Neural progenitor cell (in vitro differentiated cells): ENCODE data around the gene FARS2. TPM values are rescaled to one million over a fixed set of nuclear protein-coding genes. Genes with fewer than 3 reads are reported as not detected.
A peak's percentile ranks its signal among the peaks of the same experiment; 100 is the strongest.

ENCODE experiments used
- DNase-seq: peaks from one replicate; pipeline ENCODE4 v3.0.0-alpha.2; 2016; ENCODE audit warnings: low spot score
- H2AFZ ChIP-seq: fragments of 200-600 bp; sonication (generic); replicated peaks from 2 replicates; pipeline ENCODE4 v1.6.1; 2016; ENCODE audit warnings: antibody characterized with exemption
- H3F3A ChIP-seq: fragments of 200-600 bp; sonication (generic); 2 replicates; pipeline ENCODE4 v1.6.1; 2016; ENCODE audit warnings: antibody characterized with exemption, low read depth
- H3K27ac ChIP-seq: fragments of 200-600 bp; sonication (generic); 2 replicates; pipeline ENCODE4 v1.5.1; 2016; ENCODE audit warnings: mild to moderate bottlenecking
- H3K27me3 ChIP-seq: fragments of 200-600 bp; sonication (generic); 2 replicates; pipeline ENCODE4 v1.6.1; 2016; ENCODE audit warnings: mild to moderate bottlenecking, moderate library complexity
- H3K36me3 ChIP-seq: fragments of 200-600 bp; sonication (generic); 2 replicates; pipeline ENCODE4 v1.5.1; 2016
- H3K4me1 ChIP-seq: fragments of 200-600 bp; sonication (generic); 2 replicates; pipeline ENCODE4 v1.6.1; 2016; ENCODE audit warnings: mixed run types
- H3K4me2 ChIP-seq: fragments of 200-600 bp; sonication (generic); 2 replicates; pipeline ENCODE4 v1.6.1; 2016
- H3K4me3 ChIP-seq: fragments of 200-600 bp; sonication (generic); 2 replicates; pipeline ENCODE4 v1.5.1; 2016
- H3K79me2 ChIP-seq: fragments of 200-600 bp; sonication (generic); 2 replicates; pipeline ENCODE4 v1.6.1; 2016; ENCODE audit warnings: low read depth
- H3K9ac ChIP-seq: fragments of 200-600 bp; sonication (generic); 2 replicates; pipeline ENCODE4 v1.6.1; 2016
- H3K9me3 ChIP-seq: fragments of 200-600 bp; sonication (generic); 2 replicates; pipeline ENCODE4 v1.5.1; 2016; ENCODE audit warnings: low read depth
- H4K20me1 ChIP-seq: fragments of 200-600 bp; sonication (generic); 2 replicates; pipeline ENCODE4 v1.6.1; 2016; ENCODE audit warnings: low read depth
- H3K27ac Mint-ChIP-seq: 3 replicates; pipeline ENCODE4 v1.8.0; 2021; ENCODE audit warnings: mixed read lengths
- H3K27me3 Mint-ChIP-seq: 2 replicates; pipeline ENCODE4 v1.8.0; 2022; ENCODE audit warnings: low read depth, mild to moderate bottlenecking, inconsistent platforms, moderate library complexity, mixed read lengths; ENCODE audit not compliant: insufficient read depth
- H3K36me3 Mint-ChIP-seq: 3 replicates; pipeline ENCODE4 v1.8.0; 2021; ENCODE audit warnings: mixed read lengths
- H3K4me1 Mint-ChIP-seq: 3 replicates; pipeline ENCODE4 v1.8.0; 2021; ENCODE audit warnings: mixed read lengths
- H3K4me3 Mint-ChIP-seq: 3 replicates; pipeline ENCODE4 v1.8.0; 2021; ENCODE audit warnings: mild to moderate bottlenecking, moderate library complexity, mixed read lengths
- H3K9me3 Mint-ChIP-seq: 3 replicates; pipeline ENCODE4 v1.8.0; 2020; ENCODE audit warnings: mixed read lengths
- EZH2 ChIP-seq: fragments of 200-600 bp; sonication (generic); IDR thresholded peaks from 2 replicates; pipeline ENCODE4 v1.6.1; 2017; ENCODE audit warnings: antibody characterized with exemption, mild to moderate bottlenecking, moderate library complexity
- EZH2phosphoT487 ChIP-seq: fragments of 200-600 bp; sonication (generic); IDR thresholded peaks from 2 replicates; pipeline ENCODE4 v1.6.1; 2017; ENCODE audit warnings: antibody characterized with exemption
- total RNA-seq: library from RNA; depleted of rRNA; stranded (reverse); fragments of >200 nt; gene quantifications from 2 replicates; pipeline ENCODE4 v1.2.3, GENCODE V29; 2015; ENCODE audit warnings: low replicate concordance
- TF ChIP-seq, protein P1 (sequence below): fragments of 200-600 bp; sonication (generic); IDR thresholded peaks from 2 replicates; pipeline ENCODE4 v1.5.1; 2017; ENCODE audit warnings: antibody characterized with exemption, mild to moderate bottlenecking

Gene FARS2
- total RNA-seq, 1 donor from 2014 or later: 10.8 TPM

DNA sequence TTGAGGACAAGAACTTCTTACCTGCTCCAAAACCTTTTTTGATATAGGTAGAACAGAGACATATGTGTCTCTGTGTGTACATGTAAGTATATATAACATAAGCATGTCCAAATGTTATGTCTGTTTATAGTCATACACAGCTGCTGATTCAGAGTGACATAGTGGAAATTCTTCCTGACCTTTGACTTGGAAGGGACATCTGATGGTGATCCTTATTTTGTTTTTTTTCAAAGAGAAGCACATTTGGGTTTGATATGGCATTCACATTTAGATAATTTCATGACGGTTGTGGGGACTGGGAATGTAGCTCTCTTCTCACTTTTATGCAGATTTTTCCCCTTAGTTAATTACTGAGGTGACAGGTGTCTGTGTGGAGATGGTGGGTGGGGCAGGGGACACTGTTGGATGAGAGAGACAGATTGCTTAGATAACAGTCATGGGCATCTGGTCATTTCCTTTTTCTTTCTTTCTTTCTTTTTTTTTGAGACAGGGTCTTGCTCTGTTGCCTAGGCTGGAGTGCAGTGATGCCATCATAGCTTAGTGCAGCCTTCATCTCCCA lies 39.0 kb downstream of the FARS2 start:
- no peak for DNase-seq
- no peak overlapping the region for H3K27ac Mint-ChIP-seq

DNA sequence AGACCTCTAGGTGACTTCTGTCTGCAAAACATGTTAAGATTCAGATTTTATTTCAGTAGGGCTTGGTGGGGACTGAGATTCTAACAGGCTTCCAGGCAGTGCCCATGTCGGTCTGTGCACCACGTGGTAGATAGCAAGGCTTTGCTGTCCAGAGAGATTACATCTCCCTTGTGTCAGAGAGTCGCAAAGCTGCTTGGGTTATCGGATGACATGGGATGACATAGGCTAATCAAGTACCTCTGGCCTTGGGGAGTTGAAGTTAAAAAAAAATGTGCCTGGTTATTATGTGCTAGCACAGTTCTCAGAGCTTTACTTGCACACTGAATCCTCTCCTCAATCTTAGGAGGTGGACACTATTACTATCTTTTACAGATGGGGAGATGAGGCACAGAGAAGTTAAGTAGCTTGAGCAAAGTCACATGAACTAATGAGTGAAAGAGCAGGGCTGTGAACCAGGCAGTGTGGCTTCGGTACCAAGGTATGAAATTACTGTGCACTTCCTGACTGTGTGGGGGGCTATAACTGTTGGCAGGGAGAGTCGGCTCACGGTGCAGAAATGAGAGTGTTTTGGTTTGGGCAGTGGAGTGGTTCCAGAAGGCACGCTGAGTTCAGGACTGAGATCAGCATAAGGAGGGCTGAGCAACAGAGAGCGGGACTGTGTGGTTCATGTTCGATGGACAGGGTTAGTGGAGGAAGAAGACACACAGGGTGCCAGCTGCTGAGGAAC lies 41.1 kb downstream of the FARS2 start:
- H2AFZ ChIP-seq: no peak overlapping the region
- Mint-ChIP-seq H3K4me3 (no peak overlapping the region), H3K36me3 (no peaks in the 10 kb centered on the region), H3K9me3 (no peaks in the 10 kb centered on the region), H3K4me1 (peaks cover 9% of the 10 kb centered on the region), H3K27ac (no peak overlapping the region), H3K27me3 (no peaks in the 10 kb centered on the region)
- H3F3A ChIP-seq: no peaks in the 10 kb centered on the region
- H3K4me2 ChIP-seq: no peak overlapping the region
- H3K9me3 ChIP-seq: no peaks in the 10 kb centered on the region
- no peaks in the 10 kb centered on the region for H3K27me3 ChIP-seq
- TF ChIP-seq, protein P1, sequence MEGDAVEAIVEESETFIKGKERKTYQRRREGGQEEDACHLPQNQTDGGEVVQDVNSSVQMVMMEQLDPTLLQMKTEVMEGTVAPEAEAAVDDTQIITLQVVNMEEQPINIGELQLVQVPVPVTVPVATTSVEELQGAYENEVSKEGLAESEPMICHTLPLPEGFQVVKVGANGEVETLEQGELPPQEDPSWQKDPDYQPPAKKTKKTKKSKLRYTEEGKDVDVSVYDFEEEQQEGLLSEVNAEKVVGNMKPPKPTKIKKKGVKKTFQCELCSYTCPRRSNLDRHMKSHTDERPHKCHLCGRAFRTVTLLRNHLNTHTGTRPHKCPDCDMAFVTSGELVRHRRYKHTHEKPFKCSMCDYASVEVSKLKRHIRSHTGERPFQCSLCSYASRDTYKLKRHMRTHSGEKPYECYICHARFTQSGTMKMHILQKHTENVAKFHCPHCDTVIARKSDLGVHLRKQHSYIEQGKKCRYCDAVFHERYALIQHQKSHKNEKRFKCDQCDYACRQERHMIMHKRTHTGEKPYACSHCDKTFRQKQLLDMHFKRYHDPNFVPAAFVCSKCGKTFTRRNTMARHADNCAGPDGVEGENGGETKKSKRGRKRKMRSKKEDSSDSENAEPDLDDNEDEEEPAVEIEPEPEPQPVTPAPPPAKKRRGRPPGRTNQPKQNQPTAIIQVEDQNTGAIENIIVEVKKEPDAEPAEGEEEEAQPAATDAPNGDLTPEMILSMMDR: no peak
- no peak for TF ChIP-seq EZH2phosphoT487
- no peak for TF ChIP-seq EZH2
- H3K79me2 ChIP-seq: no peaks in the 10 kb centered on the region
- no peaks in the 10 kb centered on the region for H3K36me3 ChIP-seq
- no peak overlapping the region for H3K27ac ChIP-seq
- H4K20me1 ChIP-seq: peaks cover 14% of the 10 kb centered on the region
- DNase-seq: no peak
- no peak overlapping the region for H3K9ac ChIP-seq
- H3K4me3 ChIP-seq: no peak overlapping the region
- no peaks in the 10 kb centered on the region for H3K4me1 ChIP-seq

More for the DNA sequence above, 39.0 kb downstream of the FARS2 start:
- Histone ChIP-seq H3K9ac (no peak overlapping the region), H3F3A (no peaks in the 10 kb centered on the region), H3K9me3 (no peaks in the 10 kb centered on the region), H3K79me2 (no peaks in the 10 kb centered on the region), H4K20me1 (peaks cover 14% of the 10 kb centered on the region), H3K36me3 (no peaks in the 10 kb centered on the region), H2AFZ (no peak overlapping the region), H3K4me3 (no peak overlapping the region), H3K4me2 (no peak overlapping the region), H3K27me3 (no peaks in the 10 kb centered on the region), H3K27ac (no peak overlapping the region), H3K4me1 (no peaks in the 10 kb centered on the region)
- TF ChIP-seq, protein P1: no peak
- TF ChIP-seq EZH2: no peak
- no peak for TF ChIP-seq EZH2phosphoT487
- H3K4me3 Mint-ChIP-seq: no peak overlapping the region
- H3K4me1 Mint-ChIP-seq: peaks cover 9% of the 10 kb centered on the region
- no peaks in the 10 kb centered on the region for H3K9me3 Mint-ChIP-seq
- no peaks in the 10 kb centered on the region for H3K27me3 Mint-ChIP-seq
- H3K36me3 Mint-ChIP-seq: peaks cover 2% of the 10 kb centered on the region

DNA sequence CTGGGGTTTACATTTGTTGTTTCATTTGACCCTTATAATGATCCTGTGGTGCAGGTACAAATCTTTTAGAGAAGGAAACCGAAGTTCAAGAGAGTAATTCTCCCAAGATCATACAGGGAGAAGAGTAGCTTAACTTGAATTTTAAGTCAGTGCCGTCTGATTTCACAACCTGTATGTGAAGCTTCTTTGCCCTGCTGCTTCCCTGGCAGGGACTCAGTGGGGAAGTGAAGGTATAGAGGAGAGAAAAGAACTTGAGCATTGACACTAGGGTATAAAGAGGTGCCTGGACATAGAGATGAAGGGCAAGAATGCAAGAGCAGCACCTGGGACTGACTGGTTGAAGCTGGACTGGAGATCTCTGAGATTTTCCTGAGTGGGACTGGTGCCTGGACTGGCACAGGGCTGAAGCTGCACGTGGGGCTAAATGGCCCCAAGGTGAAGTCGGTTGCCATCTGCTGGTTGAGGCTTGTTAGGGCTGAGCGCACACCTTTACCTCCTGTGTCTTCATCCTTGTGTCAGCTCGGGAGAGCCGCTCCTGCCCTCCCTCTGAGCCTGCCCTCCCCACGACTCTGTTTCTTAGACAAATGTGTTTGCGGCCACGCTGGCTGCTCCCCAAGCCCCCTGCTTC lies 41.8 kb downstream of the FARS2 start:
- H3K4me1 Mint-ChIP-seq: peaks cover 9% of the 10 kb centered on the region

More for the DNA sequence above, 41.8 kb downstream of the FARS2 start:
- H3K36me3 Mint-ChIP-seq: peaks cover 5% of the 10 kb centered on the region
- Histone ChIP-seq H3K27ac (no peak overlapping the region), H3K4me2 (no peak overlapping the region), H3K4me1 (no peaks in the 10 kb centered on the region), H2AFZ (no peak overlapping the region), H3K9me3 (no peaks in the 10 kb centered on the region), H4K20me1 (peaks cover 14% of the 10 kb centered on the region), H3F3A (no peaks in the 10 kb centered on the region), H3K4me3 (no peak overlapping the region), H3K79me2 (no peaks in the 10 kb centered on the region), H3K27me3 (no peaks in the 10 kb centered on the region), H3K36me3 (no peaks in the 10 kb centered on the region), H3K9ac (no peak overlapping the region)
- peak; percentile 53 for DNase-seq
- no peaks in the 10 kb centered on the region for H3K27me3 Mint-ChIP-seq
- no peak for TF ChIP-seq EZH2
- TF ChIP-seq, protein P1: peak; percentile 55
- H3K27ac Mint-ChIP-seq: no peak overlapping the region
- no peaks in the 10 kb centered on the region for H3K9me3 Mint-ChIP-seq
- no peak overlapping the region for H3K4me3 Mint-ChIP-seq
